IMR-90 (cell line): ENCODE data around the gene KL. TPM values are rescaled to one million over a fixed set of nuclear protein-coding genes. Genes with fewer than 3 reads are reported as not detected.

ENCODE experiments used
- ATAC-seq: fragments of 200-7000 bp; cut with Tn5 transposase; 2 replicates; pipeline ENCODE4 v1.9.1; 2020; ENCODE audit warnings: low read depth, mild to moderate bottlenecking, moderate library complexity
- BruUV-seq: library from RNA; stranded (reverse); fragments of 400-500 nt; replicated peaks from 2 replicates; lab custom pipeline; 2021; lab: Mats Ljungman, UMichigan
- CTCF ChIA-PET: fragments of 300-600 bp; formaldehyde crosslinking; extraction: SDS; loops from one replicate; lab custom pipeline; 2021; ENCODE audit warnings: antibody characterized with exemption; lab: Yijun Ruan, JAX
- POLR2A ChIA-PET: fragments of 300-600 bp; sonication (Branson Sonifier 250); formaldehyde crosslinking; loops from one replicate; lab custom pipeline; 2022; ENCODE audit warnings: antibody characterized with exemption; ENCODE audit not compliant: unreplicated experiment; lab: Charles Lee
- DNase-seq: peaks from one replicate; pipeline ENCODE4 v3.0.0; 2013
- H2AFZ ChIP-seq: replicated peaks from 2 replicates; pipeline ENCODE3; 2013; ENCODE audit warnings: low read length, mild to moderate bottlenecking; ENCODE audit not compliant: poor library complexity
- H2AK5ac ChIP-seq: 2 replicates; pipeline ENCODE4 v1.6.1; 2013; ENCODE audit warnings: low read depth, low read length, inconsistent platforms
- H2AK9ac ChIP-seq: replicated peaks from 2 replicates; pipeline ENCODE3; 2013; ENCODE audit warnings: mild to moderate bottlenecking, low read depth, low read length, moderate library complexity; ENCODE audit not compliant: poor library complexity
- H2BK120ac ChIP-seq: 2 replicates; pipeline ENCODE4 v1.6.1; 2013; ENCODE audit warnings: low read depth, low read length, inconsistent platforms
- H2BK15ac ChIP-seq: 3 replicates; pipeline ENCODE4 v1.6.1; 2013; ENCODE audit warnings: low read depth, low read length, inconsistent platforms
- H2BK20ac ChIP-seq: 2 replicates; pipeline ENCODE4 v1.6.1; 2013; ENCODE audit warnings: low read depth, mild to moderate bottlenecking, inconsistent platforms, low read length, moderate library complexity
- H2BK5ac ChIP-seq: 2 replicates; pipeline ENCODE4 v1.6.1; 2013; ENCODE audit warnings: mild to moderate bottlenecking, low read depth, low read length, inconsistent platforms; ENCODE audit not compliant: poor library complexity, severe bottlenecking
- H3K14ac ChIP-seq: replicated peaks from 2 replicates; pipeline ENCODE4 v1.6.1; 2013; ENCODE audit warnings: low read depth, low read length, inconsistent platforms
- H3K18ac ChIP-seq: 2 replicates; pipeline ENCODE4 v1.6.1; 2013; ENCODE audit warnings: low read depth, low read length, control low read depth
- H3K23ac ChIP-seq: 2 replicates; pipeline ENCODE4 v1.6.1; 2013; ENCODE audit warnings: low read depth, low read length, inconsistent platforms
- H3K27ac ChIP-seq: 2 replicates; pipeline ENCODE4 v1.5.1; 2013; ENCODE audit warnings: mild to moderate bottlenecking, control low read depth, low read length; ENCODE audit not compliant: insufficient read depth
- H3K27me3 ChIP-seq: 2 replicates; pipeline ENCODE4 v1.6.1; 2013; ENCODE audit warnings: low read length; ENCODE audit not compliant: control insufficient read depth, insufficient read depth
- H3K36me3 ChIP-seq: 2 replicates; pipeline ENCODE4 v1.6.1; 2013; ENCODE audit warnings: low read length, mixed read lengths; ENCODE audit not compliant: control insufficient read depth, insufficient read depth
- H3K4ac ChIP-seq: 2 replicates; pipeline ENCODE4 v1.6.1; 2013; ENCODE audit warnings: low read depth, low read length, inconsistent platforms
- H3K4me1 ChIP-seq: 2 replicates; pipeline ENCODE4 v1.6.1; 2013; ENCODE audit warnings: low read length, mixed read lengths; ENCODE audit not compliant: control insufficient read depth, insufficient read depth
- H3K4me2 ChIP-seq: 2 replicates; pipeline ENCODE4 v1.6.1; 2013; ENCODE audit warnings: low read depth, mild to moderate bottlenecking, control low read depth, low read length, moderate library complexity
- H3K4me3 ChIP-seq: 2 replicates; pipeline ENCODE4 v1.5.1; 2013; ENCODE audit warnings: low read depth, mild to moderate bottlenecking, control low read depth, low read length, moderate library complexity; ENCODE audit not compliant: insufficient read depth
- H3K56ac ChIP-seq: 2 replicates; pipeline ENCODE4 v1.6.1; 2013; ENCODE audit warnings: low read length, inconsistent platforms; ENCODE audit not compliant: insufficient read depth; ENCODE audit errors: extremely low read depth
- H3K79me1 ChIP-seq, 2 experiments: 2 replicates each; pipeline ENCODE4 v1.6.1; 2013; ENCODE audit warnings: low read length in 2 of 2, inconsistent platforms in 1 of 2, low read depth in 1 of 2
- H3K9ac ChIP-seq: 2 replicates; pipeline ENCODE4 v1.6.1; 2013; ENCODE audit warnings: low read depth, low read length, control low read depth
- H3K9me1 ChIP-seq: 2 replicates; pipeline ENCODE4 v1.6.1; 2013; ENCODE audit warnings: low read length, inconsistent platforms; ENCODE audit not compliant: insufficient read depth
- H3K9me3 ChIP-seq: 2 replicates; pipeline ENCODE4 v1.6.1; 2013; ENCODE audit warnings: low read length; ENCODE audit not compliant: control insufficient read depth, insufficient read depth
- H4K20me1 ChIP-seq: 2 replicates; pipeline ENCODE4 v1.6.1; 2013; ENCODE audit warnings: low read length, inconsistent platforms; ENCODE audit not compliant: insufficient read depth
- H4K5ac ChIP-seq: 2 replicates; pipeline ENCODE4 v1.6.1; 2013; ENCODE audit warnings: mild to moderate bottlenecking, low read depth, low read length, control low read depth
- H4K8ac ChIP-seq, 2 experiments: 2 replicates each; pipeline ENCODE4 v1.6.1; 2013; ENCODE audit warnings: low read depth in 2 of 2, low read length in 2 of 2, control low read depth in 1 of 2, inconsistent platforms in 1 of 2
- H4K91ac ChIP-seq: 2 replicates; pipeline ENCODE4 v1.6.1; 2013; ENCODE audit warnings: low read depth, low read length, inconsistent platforms; ENCODE audit not compliant: insufficient read depth
- BHLHE40 ChIP-seq: fragments of 150-350 bp; IDR thresholded peaks from 2 replicates; pipeline ENCODE4 v1.6.1; 2016; ENCODE audit warnings: mild to moderate bottlenecking, low read depth, low read length
- CEBPB ChIP-seq: IDR thresholded peaks from 2 replicates; pipeline ENCODE4 v1.6.1; 2012; ENCODE audit warnings: low read depth, low read length, improper control_type of control experiment
- CHD1 ChIP-seq: IDR thresholded peaks from 2 replicates; pipeline ENCODE4 v1.6.1; 2012; ENCODE audit warnings: low read depth, low read length, improper control_type of control experiment
- CTCF ChIP-seq: conservative IDR thresholded peaks from 2 replicates; pipeline ENCODE4 v1.5.1; 2012; ENCODE audit warnings: mild to moderate bottlenecking, low read depth, low read length, improper control_type of control experiment
- ELK1 ChIP-seq: fragments of 150-350 bp; IDR thresholded peaks from 2 replicates; pipeline ENCODE4 v1.6.1; 2016; ENCODE audit warnings: low read depth, mild to moderate bottlenecking, low read length, moderate library complexity, borderline replicate concordance
- FOS ChIP-seq: fragments of 150-350 bp; IDR thresholded peaks from 2 replicates; pipeline ENCODE4 v1.6.1; 2016; ENCODE audit warnings: low read depth, low read length
- MAFK ChIP-seq: IDR thresholded peaks from 2 replicates; pipeline ENCODE4 v1.6.1; 2012; ENCODE audit warnings: low read depth, low read length, improper control_type of control experiment
- MAZ ChIP-seq: IDR thresholded peaks from 2 replicates; pipeline ENCODE4 v1.6.1; 2012; ENCODE audit warnings: low read depth, mild to moderate bottlenecking, low read length, improper control_type of control experiment, moderate library complexity, borderline replicate concordance
- MXI1 ChIP-seq: IDR thresholded peaks from 2 replicates; pipeline ENCODE4 v1.6.1; 2012; ENCODE audit warnings: low read depth, mild to moderate bottlenecking, low read length, moderate library complexity, borderline replicate concordance
- NFE2L2 ChIP-seq: fragments of 150-350 bp; IDR thresholded peaks from 2 replicates; pipeline ENCODE4 v1.6.1; 2016; ENCODE audit warnings: low read depth, mild to moderate bottlenecking, low read length
- POLR2A ChIP-seq: IDR thresholded peaks from 2 replicates; pipeline ENCODE4 v1.6.1; 2012; ENCODE audit warnings: mild to moderate bottlenecking, low read depth, low read length
- RAD21 ChIP-seq: IDR thresholded peaks from 2 replicates; pipeline ENCODE4 v1.6.1; 2012; ENCODE audit warnings: low read length, improper control_type of control experiment
- RCOR1 ChIP-seq: IDR thresholded peaks from 2 replicates; pipeline ENCODE4 v1.6.1; 2012; ENCODE audit warnings: mild to moderate bottlenecking, low read length, improper control_type of control experiment; ENCODE audit not compliant: insufficient replicate concordance
- RFX5 ChIP-seq: IDR thresholded peaks from 2 replicates; pipeline ENCODE4 v1.8.0; 2012; ENCODE audit warnings: low read depth, mild to moderate bottlenecking, low read length, moderate library complexity
- SMC3 ChIP-seq: fragments of 150-350 bp; IDR thresholded peaks from 2 replicates; pipeline ENCODE4 v1.6.1; 2016; ENCODE audit warnings: low read depth, mild to moderate bottlenecking, antibody characterized with exemption, low read length, moderate library complexity
- USF2 ChIP-seq: fragments of 150-350 bp; IDR thresholded peaks from 2 replicates; pipeline ENCODE4 v1.6.1; 2017; ENCODE audit warnings: mild to moderate bottlenecking, antibody characterized with exemption, low read length, low read depth
- WGBS, 2 experiments: methylation state at CpG; one replicate each; pipeline versions ENCODE4 v1.1.5 to v1.1.7; 2013; ENCODE audit warnings: missing lambda C conversion rate in 2 of 2; ENCODE audit not compliant: insufficient read length in 1 of 2; ENCODE audit errors: extremely low coverage in 2 of 2; 5-methylcytosine and 5-hydroxymethylcytosine counted together
- dilution Hi-C: fragments of 300-500 bp; cut with HindIII; formaldehyde crosslinking; loops from one replicate; pipeline ENCODE4 v1.14.3; 2018; ENCODE audit warnings: low sequenced_read_pairs; ENCODE audit not compliant: unreplicated experiment
- in situ Hi-C: fragments of 300-500 bp; cut with MboI; formaldehyde crosslinking; loops from 3 replicates; pipeline ENCODE4 v1.14.3; 2019; ENCODE audit warnings: low sequenced_read_pairs, inconsistent platforms, mixed read lengths
- intact Hi-C: fragments of 100-400 bp; cut with micrococcal nuclease; formaldehyde crosslinking; loops from 2 replicates; pipeline ENCODE4 v1.10.0; 2022
- polyA plus RNA-seq, 3 experiments: library from polyadenylated mRNA; depleted of rRNA; stranded (reverse); fragments of >200 nt; gene quantifications; 2 replicates each; pipeline ENCODE4 v1.2.3, GENCODE V29; 2012; ENCODE audit warnings: low replicate concordance in 1 of 3
- total RNA-seq: library from RNA; depleted of rRNA; stranded (reverse); fragments of >200 nt; gene quantifications from 2 replicates; pipeline ENCODE4 v1.2.3, GENCODE V29; 2012

KL gene
- total and polyA plus RNA-seq, 2 of the 4 experiments (the other 2 are of a cell fraction), result not detected

GRCh38 chr13:32976056-32976805 is 40.0 kb upstream of the KL start:
- H3K27ac ChIP-seq, result no peak overlapping the region
- ChIA-PET POLR2A (no interaction called here), CTCF (interaction anchor here (0.6 kb wide), 1 partner anchor 162 kb away, joined by 4 read pairs; no protein-coding TSS in a partner anchor)
- dilution Hi-C loops, result no loop called here
- no peak overlapping the region for H3K9ac ChIP-seq
- no peak overlapping the region for H3K23ac ChIP-seq
- H4K8ac ChIP-seq, result no peak overlapping the region
- H2AFZ ChIP-seq, result no peak overlapping the region
- H2BK5ac ChIP-seq, result no peak overlapping the region
- no peaks in the 10 kb centered on the region for H3K36me3 ChIP-seq
- H3K9me3 ChIP-seq, result no peaks in the 10 kb centered on the region
- TF ChIP-seq MXI1, result no peak
- TF ChIP-seq ELK1, result no peak
- TF ChIP-seq USF2, result no peak
- TF ChIP-seq CHD1, result no peak
- TF ChIP-seq RAD21, result no peak
- TF ChIP-seq POLR2A, result no peak
- TF ChIP-seq RCOR1, result no peak
- no peak for TF ChIP-seq BHLHE40
- TF ChIP-seq FOS, result no peak
- no peak for TF ChIP-seq CTCF
- no peak for TF ChIP-seq RFX5
- no peak for TF ChIP-seq NFE2L2
- no peak for TF ChIP-seq MAZ
- TF ChIP-seq SMC3, result no peak
- no peak for TF ChIP-seq MAFK
- no peak for TF ChIP-seq CEBPB
- BruUV-seq, result no TSS peak
- H2AK5ac ChIP-seq, result no peak overlapping the region
- H3K18ac ChIP-seq, result no peak overlapping the region
- H4K5ac ChIP-seq, result no peak overlapping the region
- H3K79me1 ChIP-seq, result no peaks in the 10 kb centered on the region
- no peaks in the 10 kb centered on the region; the same call in 1 of the 2 replicates for H3K9me1 ChIP-seq
- H3K4me1 ChIP-seq, result no peaks in the 10 kb centered on the region
- no peak overlapping the region for H3K4me3 ChIP-seq
- no peak overlapping the region for H2AK9ac ChIP-seq
- H4K20me1 ChIP-seq, result no peaks in the 10 kb centered on the region
- intact Hi-C loops, result no loop called here
- H2BK20ac ChIP-seq, result no peak overlapping the region
- no peak for DNase-seq
- H3K56ac ChIP-seq, result no peak overlapping the region
- no peaks in the 10 kb centered on the region; the same call in 1 of the 2 replicates for H3K27me3 ChIP-seq
- no peak overlapping the region for H3K4me2 ChIP-seq
- no peak for ATAC-seq
- in situ Hi-C loops, result no loop called here
- no peak overlapping the region for H3K4ac ChIP-seq
- H2BK15ac ChIP-seq, result no peak overlapping the region
- no CpG with 5 or more reads among the region's 7 CpGs for WGBS, 2 experiments
- no peak overlapping the region for H4K91ac ChIP-seq
- no peak overlapping the region for H2BK120ac ChIP-seq
- no peak overlapping the region for H3K14ac ChIP-seq
